ENCODE data around the gene VPS13D. TPM values are rescaled to one million over a fixed set of nuclear protein-coding genes. Genes with fewer than 3 reads are reported as not detected.

Gene VPS13D
- total and polyA plus RNA-seq, 2 experiments from 2014 or later: 10.7 to 34.9 TPM

DNA sequence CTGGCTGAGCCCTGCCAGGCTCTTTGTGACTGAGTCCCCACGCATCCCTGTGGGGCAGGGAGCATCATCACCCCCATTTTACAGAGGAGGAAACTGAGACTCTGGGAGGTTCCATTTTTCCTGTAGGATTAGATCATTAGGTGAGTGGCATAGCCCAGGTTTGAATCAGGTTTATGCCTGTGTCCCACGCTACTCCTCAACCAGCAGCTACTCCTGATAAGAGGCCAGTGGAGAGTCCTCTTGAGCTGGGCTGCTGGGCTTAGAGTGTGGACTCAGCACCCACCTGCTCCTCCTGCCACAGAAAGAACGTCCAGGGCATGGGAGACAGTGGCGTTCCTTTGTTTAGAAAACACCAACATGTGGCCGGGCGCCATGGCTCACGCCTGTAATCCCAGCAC, 32.3 kb upstream of the VPS13D start:
- H3K9me3 Mint-ChIP-seq: no peaks in the 10 kb centered on the region

More for the DNA sequence above, 32.3 kb upstream of the VPS13D start:
- Mint-ChIP-seq H3K4me1 (peaks cover 11% of the 10 kb centered on the region), H3K27ac (no peak overlapping the region), H3K27me3 (ENCODE audit: insufficient read depth, low read depth, poor library complexity) (peaks cover 16% of the 10 kb centered on the region), H3K4me3 (no peak overlapping the region), H3K36me3 (ENCODE audit: low read depth) (no peaks in the 10 kb centered on the region; the same call in 2 of the 3 replicates)
- ATAC-seq: no peak
- no peak for TF ChIP-seq JUNB (IDR thresholded peaks at IDR 0.05; ENCODE audit: unreplicated experiment)
- TF ChIP-seq STAT1 (IDR thresholded peaks at IDR 0.05; ENCODE audit: unreplicated experiment): no peak
- TF ChIP-seq, protein P1, sequence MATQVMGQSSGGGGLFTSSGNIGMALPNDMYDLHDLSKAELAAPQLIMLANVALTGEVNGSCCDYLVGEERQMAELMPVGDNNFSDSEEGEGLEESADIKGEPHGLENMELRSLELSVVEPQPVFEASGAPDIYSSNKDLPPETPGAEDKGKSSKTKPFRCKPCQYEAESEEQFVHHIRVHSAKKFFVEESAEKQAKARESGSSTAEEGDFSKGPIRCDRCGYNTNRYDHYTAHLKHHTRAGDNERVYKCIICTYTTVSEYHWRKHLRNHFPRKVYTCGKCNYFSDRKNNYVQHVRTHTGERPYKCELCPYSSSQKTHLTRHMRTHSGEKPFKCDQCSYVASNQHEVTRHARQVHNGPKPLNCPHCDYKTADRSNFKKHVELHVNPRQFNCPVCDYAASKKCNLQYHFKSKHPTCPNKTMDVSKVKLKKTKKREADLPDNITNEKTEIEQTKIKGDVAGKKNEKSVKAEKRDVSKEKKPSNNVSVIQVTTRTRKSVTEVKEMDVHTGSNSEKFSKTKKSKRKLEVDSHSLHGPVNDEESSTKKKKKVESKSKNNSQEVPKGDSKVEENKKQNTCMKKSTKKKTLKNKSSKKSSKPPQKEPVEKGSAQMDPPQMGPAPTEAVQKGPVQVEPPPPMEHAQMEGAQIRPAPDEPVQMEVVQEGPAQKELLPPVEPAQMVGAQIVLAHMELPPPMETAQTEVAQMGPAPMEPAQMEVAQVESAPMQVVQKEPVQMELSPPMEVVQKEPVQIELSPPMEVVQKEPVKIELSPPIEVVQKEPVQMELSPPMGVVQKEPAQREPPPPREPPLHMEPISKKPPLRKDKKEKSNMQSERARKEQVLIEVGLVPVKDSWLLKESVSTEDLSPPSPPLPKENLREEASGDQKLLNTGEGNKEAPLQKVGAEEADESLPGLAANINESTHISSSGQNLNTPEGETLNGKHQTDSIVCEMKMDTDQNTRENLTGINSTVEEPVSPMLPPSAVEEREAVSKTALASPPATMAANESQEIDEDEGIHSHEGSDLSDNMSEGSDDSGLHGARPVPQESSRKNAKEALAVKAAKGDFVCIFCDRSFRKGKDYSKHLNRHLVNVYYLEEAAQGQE (IDR thresholded peaks at IDR 0.05; ENCODE audit: unreplicated experiment): no peak
- no peak for TF ChIP-seq CREB1 (CRISPR knock-in tag; IDR thresholded peaks at IDR 0.05; ENCODE audit: low read depth)
- TF ChIP-seq, protein P2, sequence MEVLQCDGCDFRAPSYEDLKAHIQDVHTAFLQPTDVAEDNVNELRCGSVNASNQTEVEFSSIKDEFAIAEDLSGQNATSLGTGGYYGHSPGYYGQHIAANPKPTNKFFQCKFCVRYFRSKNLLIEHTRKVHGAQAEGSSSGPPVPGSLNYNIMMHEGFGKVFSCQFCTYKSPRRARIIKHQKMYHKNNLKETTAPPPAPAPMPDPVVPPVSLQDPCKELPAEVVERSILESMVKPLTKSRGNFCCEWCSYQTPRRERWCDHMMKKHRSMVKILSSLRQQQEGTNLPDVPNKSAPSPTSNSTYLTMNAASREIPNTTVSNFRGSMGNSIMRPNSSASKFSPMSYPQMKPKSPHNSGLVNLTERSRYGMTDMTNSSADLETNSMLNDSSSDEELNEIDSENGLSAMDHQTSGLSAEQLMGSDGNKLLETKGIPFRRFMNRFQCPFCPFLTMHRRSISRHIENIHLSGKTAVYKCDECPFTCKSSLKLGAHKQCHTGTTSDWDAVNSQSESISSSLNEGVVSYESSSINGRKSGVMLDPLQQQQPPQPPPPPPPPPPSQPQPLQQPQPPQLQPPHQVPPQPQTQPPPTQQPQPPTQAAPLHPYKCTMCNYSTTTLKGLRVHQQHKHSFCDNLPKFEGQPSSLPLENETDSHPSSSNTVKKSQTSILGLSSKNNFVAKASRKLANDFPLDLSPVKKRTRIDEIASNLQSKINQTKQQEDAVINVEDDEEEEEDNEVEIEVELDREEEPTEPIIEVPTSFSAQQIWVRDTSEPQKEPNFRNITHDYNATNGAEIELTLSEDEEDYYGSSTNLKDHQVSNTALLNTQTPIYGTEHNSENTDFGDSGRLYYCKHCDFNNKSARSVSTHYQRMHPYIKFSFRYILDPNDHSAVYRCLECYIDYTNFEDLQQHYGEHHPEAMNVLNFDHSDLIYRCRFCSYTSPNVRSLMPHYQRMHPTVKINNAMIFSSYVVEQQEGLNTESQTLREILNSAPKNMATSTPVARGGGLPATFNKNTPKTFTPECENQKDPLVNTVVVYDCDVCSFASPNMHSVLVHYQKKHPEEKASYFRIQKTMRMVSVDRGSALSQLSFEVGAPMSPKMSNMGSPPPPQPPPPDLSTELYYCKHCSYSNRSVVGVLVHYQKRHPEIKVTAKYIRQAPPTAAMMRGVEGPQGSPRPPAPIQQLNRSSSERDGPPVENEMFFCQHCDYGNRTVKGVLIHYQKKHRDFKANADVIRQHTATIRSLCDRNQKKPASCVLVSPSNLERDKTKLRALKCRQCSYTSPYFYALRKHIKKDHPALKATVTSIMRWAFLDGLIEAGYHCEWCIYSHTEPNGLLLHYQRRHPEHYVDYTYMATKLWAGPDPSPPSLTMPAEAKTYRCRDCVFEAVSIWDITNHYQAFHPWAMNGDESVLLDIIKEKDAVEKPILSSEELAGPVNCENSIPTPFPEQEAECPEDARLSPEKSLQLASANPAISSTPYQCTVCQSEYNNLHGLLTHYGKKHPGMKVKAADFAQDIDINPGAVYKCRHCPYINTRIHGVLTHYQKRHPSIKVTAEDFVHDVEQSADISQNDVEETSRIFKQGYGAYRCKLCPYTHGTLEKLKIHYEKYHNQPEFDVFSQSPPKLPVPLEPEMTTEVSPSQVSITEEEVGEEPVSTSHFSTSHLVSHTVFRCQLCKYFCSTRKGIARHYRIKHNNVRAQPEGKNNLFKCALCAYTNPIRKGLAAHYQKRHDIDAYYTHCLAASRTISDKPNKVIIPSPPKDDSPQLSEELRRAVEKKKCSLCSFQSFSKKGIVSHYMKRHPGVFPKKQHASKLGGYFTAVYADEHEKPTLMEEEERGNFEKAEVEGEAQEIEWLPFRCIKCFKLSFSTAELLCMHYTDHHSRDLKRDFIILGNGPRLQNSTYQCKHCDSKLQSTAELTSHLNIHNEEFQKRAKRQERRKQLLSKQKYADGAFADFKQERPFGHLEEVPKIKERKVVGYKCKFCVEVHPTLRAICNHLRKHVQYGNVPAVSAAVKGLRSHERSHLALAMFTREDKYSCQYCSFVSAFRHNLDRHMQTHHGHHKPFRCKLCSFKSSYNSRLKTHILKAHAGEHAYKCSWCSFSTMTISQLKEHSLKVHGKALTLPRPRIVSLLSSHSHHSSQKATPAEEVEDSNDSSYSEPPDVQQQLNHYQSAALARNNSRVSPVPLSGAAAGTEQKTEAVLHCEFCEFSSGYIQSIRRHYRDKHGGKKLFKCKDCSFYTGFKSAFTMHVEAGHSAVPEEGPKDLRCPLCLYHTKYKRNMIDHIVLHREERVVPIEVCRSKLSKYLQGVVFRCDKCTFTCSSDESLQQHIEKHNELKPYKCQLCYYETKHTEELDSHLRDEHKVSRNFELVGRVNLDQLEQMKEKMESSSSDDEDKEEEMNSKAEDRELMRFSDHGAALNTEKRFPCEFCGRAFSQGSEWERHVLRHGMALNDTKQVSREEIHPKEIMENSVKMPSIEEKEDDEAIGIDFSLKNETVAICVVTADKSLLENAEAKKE (CRISPR knock-in tag; IDR thresholded peaks at IDR 0.05): no peak
- TF ChIP-seq POLR2AphosphoS5 (IDR thresholded peaks at IDR 0.05; ENCODE audit: low read depth): no peak
- no peak for TF ChIP-seq NANOG (IDR thresholded peaks at IDR 0.05; ENCODE audit: borderline replicate concordance)
- TF ChIP-seq EZH2 (IDR thresholded peaks at IDR 0.05; ENCODE audit: low read depth, unreplicated experiment): no peak
- TF ChIP-seq EZH2phosphoT487 (IDR thresholded peaks at IDR 0.05; ENCODE audit: unreplicated experiment): no peak
- no peak for TF ChIP-seq ETS1 (IDR thresholded peaks at IDR 0.05)
- no peak for TF ChIP-seq ZNF331 (CRISPR knock-in tag; IDR thresholded peaks at IDR 0.05; ENCODE audit: low read depth)
- no peak for TF ChIP-seq CTCF (conservative IDR thresholded peaks at IDR 0.05; ENCODE audit: low read depth in 2 of 2)
- TF ChIP-seq ZNF114 (CRISPR knock-in tag; IDR thresholded peaks at IDR 0.05): no peak
- no peaks in the 10 kb centered on the region for H3K36me3 ChIP-seq (ENCODE audit: insufficient read depth)
- no peaks in the 10 kb centered on the region for H4K20me1 ChIP-seq (replicated peaks; ENCODE audit: insufficient read depth)
- H3K27me3 ChIP-seq (ENCODE audit: insufficient read depth): no peaks in the 10 kb centered on the region
- no peak overlapping the region for H3K27ac ChIP-seq (ENCODE audit: low read depth)
- H3K4me1 ChIP-seq (ENCODE audit: insufficient read depth): peaks cover 11% of the 10 kb centered on the region
- H3K4me3 ChIP-seq: no peak overlapping the region
- peaks cover 3% of the 10 kb centered on the region; the same call in 1 of the 2 replicates for H3F3A ChIP-seq (replicated peaks; ENCODE audit: low read depth)
- no peak for DNase-seq (ENCODE audit: low spot score)
- no peak overlapping the region for H3K4me2 ChIP-seq
- no peak overlapping the region for H2AFZ ChIP-seq
- H3K9me2 ChIP-seq (ENCODE audit: insufficient read depth): no peaks in the 10 kb centered on the region
- no peaks in the 10 kb centered on the region for H3K79me2 ChIP-seq (replicated peaks; ENCODE audit: insufficient read depth)

Measured in GM23338 (cell line).